IMR-90 (cell line): ENCODE measurements around the gene UBE2QL1.

Experiments used
- BHLHE40 ChIP-seq: fragments of 150-350 bp; IDR thresholded peaks from 2 replicates; pipeline ENCODE4 v1.6.1; 2016; ENCODE audit warnings: mild to moderate bottlenecking, low read depth, low read length
- CEBPB ChIP-seq: IDR thresholded peaks from 2 replicates; pipeline ENCODE4 v1.6.1; 2012; ENCODE audit warnings: low read depth, low read length, improper control_type of control experiment
- ELK1 ChIP-seq: fragments of 150-350 bp; IDR thresholded peaks from 2 replicates; pipeline ENCODE4 v1.6.1; 2016; ENCODE audit warnings: low read depth, mild to moderate bottlenecking, low read length, moderate library complexity, borderline replicate concordance
- FOS ChIP-seq: fragments of 150-350 bp; IDR thresholded peaks from 2 replicates; pipeline ENCODE4 v1.6.1; 2016; ENCODE audit warnings: low read depth, low read length
- MAFK ChIP-seq: IDR thresholded peaks from 2 replicates; pipeline ENCODE4 v1.6.1; 2012; ENCODE audit warnings: low read depth, low read length, improper control_type of control experiment
- MAZ ChIP-seq: IDR thresholded peaks from 2 replicates; pipeline ENCODE4 v1.6.1; 2012; ENCODE audit warnings: low read depth, mild to moderate bottlenecking, low read length, improper control_type of control experiment, moderate library complexity, borderline replicate concordance
- MXI1 ChIP-seq: IDR thresholded peaks from 2 replicates; pipeline ENCODE4 v1.6.1; 2012; ENCODE audit warnings: low read depth, mild to moderate bottlenecking, low read length, moderate library complexity, borderline replicate concordance
- POLR2A ChIP-seq: IDR thresholded peaks from 2 replicates; pipeline ENCODE4 v1.6.1; 2012; ENCODE audit warnings: mild to moderate bottlenecking, low read depth, low read length
- RAD21 ChIP-seq: IDR thresholded peaks from 2 replicates; pipeline ENCODE4 v1.6.1; 2012; ENCODE audit warnings: low read length, improper control_type of control experiment
- RCOR1 ChIP-seq: IDR thresholded peaks from 2 replicates; pipeline ENCODE4 v1.6.1; 2012; ENCODE audit warnings: mild to moderate bottlenecking, low read length, improper control_type of control experiment; ENCODE audit not compliant: insufficient replicate concordance
- RFX5 ChIP-seq: IDR thresholded peaks from 2 replicates; pipeline ENCODE4 v1.8.0; 2012; ENCODE audit warnings: low read depth, mild to moderate bottlenecking, low read length, moderate library complexity
- SMC3 ChIP-seq: fragments of 150-350 bp; IDR thresholded peaks from 2 replicates; pipeline ENCODE4 v1.6.1; 2016; ENCODE audit warnings: low read depth, mild to moderate bottlenecking, antibody characterized with exemption, low read length, moderate library complexity
- TF ChIP-seq, protein P1 (sequence below): conservative IDR thresholded peaks from 2 replicates; pipeline ENCODE4 v1.5.1; 2012; ENCODE audit warnings: mild to moderate bottlenecking, low read depth, low read length, improper control_type of control experiment
- TF ChIP-seq, protein P2 (sequence below): fragments of 150-350 bp; IDR thresholded peaks from 2 replicates; pipeline ENCODE4 v1.6.1; 2017; ENCODE audit warnings: mild to moderate bottlenecking, antibody characterized with exemption, low read length, low read depth

GRCh38 chr5:6401410-6401809 is 47.2 kb upstream of the UBE2QL1 start:
- TF ChIP-seq CEBPB (no peak), POLR2A (no peak), ELK1 (no peak), RAD21 (no peak), RCOR1 (no peak), MAZ (no peak), FOS (no peak), SMC3 (no peak), MXI1 (no peak), MAFK (no peak), RFX5 (no peak), BHLHE40 (no peak)
- TF ChIP-seq, protein P1, sequence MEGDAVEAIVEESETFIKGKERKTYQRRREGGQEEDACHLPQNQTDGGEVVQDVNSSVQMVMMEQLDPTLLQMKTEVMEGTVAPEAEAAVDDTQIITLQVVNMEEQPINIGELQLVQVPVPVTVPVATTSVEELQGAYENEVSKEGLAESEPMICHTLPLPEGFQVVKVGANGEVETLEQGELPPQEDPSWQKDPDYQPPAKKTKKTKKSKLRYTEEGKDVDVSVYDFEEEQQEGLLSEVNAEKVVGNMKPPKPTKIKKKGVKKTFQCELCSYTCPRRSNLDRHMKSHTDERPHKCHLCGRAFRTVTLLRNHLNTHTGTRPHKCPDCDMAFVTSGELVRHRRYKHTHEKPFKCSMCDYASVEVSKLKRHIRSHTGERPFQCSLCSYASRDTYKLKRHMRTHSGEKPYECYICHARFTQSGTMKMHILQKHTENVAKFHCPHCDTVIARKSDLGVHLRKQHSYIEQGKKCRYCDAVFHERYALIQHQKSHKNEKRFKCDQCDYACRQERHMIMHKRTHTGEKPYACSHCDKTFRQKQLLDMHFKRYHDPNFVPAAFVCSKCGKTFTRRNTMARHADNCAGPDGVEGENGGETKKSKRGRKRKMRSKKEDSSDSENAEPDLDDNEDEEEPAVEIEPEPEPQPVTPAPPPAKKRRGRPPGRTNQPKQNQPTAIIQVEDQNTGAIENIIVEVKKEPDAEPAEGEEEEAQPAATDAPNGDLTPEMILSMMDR, result no peak
- TF ChIP-seq, protein P2, sequence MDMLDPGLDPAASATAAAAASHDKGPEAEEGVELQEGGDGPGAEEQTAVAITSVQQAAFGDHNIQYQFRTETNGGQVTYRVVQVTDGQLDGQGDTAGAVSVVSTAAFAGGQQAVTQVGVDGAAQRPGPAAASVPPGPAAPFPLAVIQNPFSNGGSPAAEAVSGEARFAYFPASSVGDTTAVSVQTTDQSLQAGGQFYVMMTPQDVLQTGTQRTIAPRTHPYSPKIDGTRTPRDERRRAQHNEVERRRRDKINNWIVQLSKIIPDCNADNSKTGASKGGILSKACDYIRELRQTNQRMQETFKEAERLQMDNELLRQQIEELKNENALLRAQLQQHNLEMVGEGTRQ, result no peak
